Stimulated activated naive CD4-positive, alpha-beta T cell (primary cell): Measurements from ENCODE around the gene FGD2.
A peak's percentile ranks its signal among the peaks of the same experiment; 100 is the strongest.
"Not testable (repeated sequence)": the region's sequence is repeated elsewhere in the genome, so short reads cannot be mapped to it uniquely, and the experiment has no call there.

Experiments
- DNase-seq, 6 experiments: peaks; one replicate each; lab custom pipeline; 2025; lab: John Stamatoyannopoulos, UW

FGD2 gene

GRCh38 chr6:36971921-36972673 is 33.4 kb upstream of the FGD2 start:
- no peak for DNase-seq

DNA sequence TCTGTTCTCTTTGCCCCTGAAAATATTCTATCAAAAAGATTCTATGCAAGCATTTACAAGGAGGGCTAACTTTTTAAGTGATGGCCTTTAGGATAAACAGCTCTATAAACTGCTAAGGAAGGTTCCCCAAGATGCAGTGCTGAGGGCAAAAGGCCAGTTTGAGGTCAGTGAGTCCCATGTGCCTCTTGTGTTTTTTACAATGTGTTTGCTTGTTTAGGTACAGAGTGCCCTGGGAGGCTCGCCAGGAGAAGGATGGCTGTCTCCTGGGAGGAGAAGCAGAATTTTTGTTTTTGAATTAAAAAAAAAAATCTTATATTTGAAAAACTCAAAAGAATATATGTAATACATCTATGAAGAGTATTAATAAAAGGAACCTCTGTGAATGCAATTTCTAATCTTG is 32.3 kb upstream of the FGD2 start:
- no peak for DNase-seq

DNA sequence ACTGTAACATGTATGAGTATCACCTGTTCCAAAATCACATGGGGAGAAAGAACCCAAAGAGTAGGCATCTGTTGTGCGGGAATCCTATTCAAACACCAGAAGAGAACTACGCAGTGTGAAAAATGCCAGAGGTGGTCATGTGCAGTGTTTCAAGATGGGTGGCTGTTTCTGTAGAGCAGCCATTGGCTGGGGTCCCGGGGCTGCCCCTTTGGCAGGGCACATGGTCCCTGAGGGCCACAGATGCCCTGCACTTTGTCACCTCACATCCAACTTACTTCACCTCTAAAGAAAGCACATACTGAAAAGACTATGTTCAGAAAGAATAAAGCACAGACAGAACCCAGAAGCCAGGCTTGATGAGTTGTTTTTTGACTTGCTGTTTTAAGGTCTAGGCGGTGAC is 31.8 kb upstream of the FGD2 start:
- no peak for DNase-seq

DNA sequence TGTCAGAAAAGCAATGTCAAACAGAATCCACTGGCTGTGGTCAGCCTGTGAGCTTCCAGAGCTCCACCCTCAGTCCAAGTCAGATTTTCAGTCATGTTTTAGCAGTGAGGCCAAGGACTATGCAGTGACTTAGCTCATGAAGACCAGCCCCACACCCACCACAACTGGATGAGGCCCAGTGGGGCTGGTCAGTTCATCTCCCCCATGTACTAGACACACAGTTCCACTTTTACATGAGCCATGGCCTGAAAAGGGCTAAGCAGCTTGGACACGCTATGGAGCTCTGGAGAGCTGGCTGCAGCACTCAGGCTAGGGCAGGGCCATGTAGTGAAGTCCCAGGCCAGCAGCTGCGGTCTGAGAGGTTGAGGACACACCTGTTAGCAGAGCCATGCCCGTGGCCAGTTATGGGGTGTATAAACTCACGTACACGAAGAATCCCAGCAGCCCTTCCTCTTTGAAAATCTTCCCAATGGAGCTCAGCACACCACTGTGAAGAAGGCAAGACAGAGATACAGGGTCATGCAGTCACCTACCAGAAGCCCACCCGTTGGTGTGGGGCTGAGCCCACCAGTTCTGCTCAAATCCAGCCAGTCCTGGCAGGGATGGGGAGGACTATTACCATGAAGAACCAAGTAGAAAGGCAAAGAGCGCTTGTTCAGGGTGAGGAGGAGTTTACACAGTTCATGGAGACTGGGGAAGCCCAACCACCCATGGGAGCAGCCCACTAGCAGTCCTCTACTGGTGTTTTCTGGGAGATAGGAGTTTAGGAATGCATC is 30.0 kb upstream of the FGD2 start:
- no peak for DNase-seq

DNA sequence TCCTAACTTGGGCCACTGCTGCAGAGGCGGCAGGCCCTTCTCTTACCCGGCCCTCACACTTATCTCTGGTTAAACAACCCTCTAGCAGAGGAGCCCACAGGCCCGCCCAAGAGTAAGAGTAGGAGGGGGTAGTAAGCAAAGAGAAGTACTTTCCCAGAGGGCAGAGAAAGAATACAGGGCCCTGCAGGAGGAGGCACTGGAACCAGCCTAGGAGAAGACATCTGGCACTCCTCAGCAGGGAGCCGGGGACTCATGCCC is 29.5 kb upstream of the FGD2 start:
- DNase-seq: no peak

GRCh38 chr6:36976509-36976908 is 28.9 kb upstream of the FGD2 start:
- DNase-seq: no peak

DNA sequence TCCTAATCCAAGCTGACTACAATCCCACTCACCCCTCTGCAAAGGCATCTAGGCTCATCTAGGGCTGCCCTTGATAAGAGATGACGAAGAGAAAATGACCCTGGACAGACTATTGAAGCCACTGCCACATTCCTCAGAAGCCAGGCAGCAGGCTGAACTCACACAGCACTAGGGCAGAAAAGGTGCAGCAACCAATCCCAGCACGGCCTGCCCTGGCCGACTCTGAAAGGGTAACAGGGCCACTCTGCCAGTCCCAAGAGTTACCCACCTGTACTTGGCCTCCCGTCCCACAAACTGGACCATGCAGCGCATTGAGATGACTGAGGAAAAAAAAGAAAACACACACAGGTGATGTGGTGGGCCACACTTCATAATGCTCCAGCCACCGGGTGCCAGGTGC is 28.5 kb upstream of the FGD2 start:
- no peak for DNase-seq

- DNase-seq: no peak
Measured at GRCh38 chr6:36977470-36977941, 27.9 kb upstream of the FGD2 start.

GRCh38 chr6:36978421-36979346 is 26.8 kb upstream of the FGD2 start:
- DNase-seq: no peak

DNA sequence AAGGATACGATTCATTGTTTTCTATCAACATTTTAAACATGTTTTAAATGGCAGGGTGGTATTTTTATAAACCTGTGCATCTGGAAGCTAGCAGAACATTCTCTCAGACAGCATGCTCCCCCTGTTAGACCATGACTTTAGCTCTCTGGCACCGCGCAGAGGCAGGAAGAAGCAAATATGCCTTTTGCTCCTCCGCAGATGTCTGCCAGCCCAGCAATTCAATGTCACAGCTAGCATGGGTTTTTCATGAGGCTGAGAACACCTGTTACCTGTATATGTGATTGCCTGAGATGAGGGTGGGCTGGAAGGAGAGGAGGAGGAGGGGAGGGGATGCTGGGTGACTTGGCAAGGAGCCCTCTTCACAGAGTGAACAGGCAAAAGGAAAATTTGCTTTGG is 26.1 kb upstream of the FGD2 start:
- DNase-seq: peak; percentile 6 to 54 (median 25)

GRCh38 chr6:36980129-36980528 is 25.3 kb upstream of the FGD2 start:
- no peak for DNase-seq

DNA sequence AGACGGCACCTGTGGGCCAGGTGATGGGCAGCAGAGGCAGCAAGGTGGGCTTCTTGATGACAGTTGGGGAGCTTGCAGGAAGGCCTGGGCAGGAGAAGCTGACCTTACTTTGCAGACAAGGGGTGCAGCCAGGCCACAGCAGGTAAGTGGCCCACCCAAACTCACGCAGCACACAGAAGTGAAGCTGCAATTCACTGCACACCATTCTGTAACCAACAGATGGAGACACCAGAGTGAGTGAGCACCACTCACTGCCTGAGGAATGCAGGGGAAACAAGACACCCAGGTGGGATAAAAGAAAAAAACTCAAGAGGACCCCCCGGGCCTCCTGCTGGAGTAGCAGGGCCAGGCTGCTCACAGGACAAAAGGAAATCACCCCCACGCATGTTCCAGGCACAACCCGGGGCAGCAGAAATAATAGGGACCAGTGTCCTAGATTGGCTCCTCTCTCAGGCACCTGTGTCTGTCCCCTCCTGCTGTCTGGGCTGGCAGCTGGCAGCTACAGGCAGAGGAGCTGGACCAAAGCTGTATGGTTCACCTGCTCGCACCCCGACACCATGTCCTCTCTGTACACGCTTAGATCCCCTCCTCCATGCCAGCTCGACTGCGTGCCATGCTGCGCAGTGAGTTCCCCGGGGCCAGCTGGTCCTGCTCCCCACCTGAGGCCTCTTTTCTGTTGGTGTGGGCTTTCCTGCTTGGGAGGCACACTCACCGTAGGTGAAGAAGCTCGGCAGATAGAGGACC is 24.4 kb upstream of the FGD2 start:
- no peak for DNase-seq

DNA sequence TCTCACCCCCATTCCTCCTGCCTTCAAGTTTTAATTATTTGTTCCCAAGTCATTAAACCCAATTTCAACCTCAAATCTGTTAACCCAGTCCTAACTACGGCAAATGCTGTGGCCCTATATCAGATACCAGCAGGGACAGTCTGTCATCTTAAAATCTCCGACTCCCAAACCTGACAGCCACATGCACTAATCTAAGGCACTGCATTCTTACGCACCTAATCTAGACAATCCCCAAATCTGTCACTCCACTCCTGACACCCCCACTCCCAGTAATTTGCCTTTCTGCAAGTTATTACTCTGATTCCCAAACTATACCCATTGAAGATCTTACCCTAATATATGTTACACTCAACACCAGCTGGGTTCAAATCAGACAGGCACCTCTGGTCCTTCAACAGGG is 21.9 kb upstream of the FGD2 start:
- DNase-seq: no peak

DNA sequence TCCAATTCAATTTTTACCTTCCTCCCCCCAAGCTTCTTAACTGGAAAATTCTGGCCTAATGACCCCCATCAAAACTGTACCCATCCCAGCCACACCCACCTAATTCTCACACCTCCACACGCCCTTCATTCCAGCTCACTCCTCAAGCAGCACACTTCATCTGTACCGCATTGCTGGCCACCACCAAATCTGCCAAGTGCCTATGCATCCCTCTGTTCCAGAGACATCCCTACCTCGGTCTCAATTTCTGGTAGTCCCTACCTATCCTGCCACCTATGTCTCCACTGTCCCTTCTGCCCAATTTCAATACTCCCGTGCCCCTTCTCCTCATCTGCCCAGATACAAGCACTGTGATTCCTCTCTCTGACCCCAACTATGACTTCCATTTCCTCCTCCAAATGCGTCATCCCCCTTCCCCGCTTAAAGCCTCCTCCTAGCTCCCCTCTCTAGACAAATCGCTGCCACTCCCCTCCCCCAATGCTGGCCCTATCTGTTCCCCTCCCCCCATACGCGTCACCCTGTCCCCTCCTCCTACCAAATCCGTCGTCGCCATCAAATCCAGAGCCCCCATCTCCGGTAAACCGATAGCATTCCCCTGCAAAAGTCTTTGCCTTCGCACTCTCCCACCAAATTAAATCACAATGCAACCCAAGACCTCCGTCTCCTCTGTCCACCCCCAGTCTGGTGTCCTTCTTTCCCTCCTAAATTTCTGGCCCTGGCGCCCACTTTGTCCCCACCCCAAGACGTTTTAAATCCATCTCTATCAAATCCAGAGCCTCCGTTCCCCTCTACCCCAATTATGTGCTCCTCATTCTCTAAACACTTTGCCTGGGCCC is 20.7 kb upstream of the FGD2 start:
- DNase-seq: peak; percentile 28 to 58 (median 40)

DNA sequence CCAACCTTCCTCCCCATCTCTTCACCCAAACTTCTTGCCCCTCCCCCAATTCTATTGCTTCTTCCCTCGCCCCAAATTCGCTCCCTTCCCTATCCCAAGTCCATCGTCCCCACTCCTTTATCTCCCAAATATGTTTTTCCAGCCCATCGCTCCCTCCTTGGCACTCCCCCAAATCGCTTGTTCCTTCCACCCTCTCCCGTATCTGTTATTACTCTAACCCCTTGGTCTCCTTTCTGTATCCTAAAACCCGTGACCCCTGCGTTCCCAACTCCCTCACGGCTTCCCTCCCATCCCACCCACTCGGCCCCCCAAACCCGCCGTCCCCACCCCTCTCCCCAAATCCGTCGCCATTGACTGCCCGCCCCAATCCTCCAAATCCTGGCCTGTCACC is 20.0 kb upstream of the FGD2 start:
- peak in 1 of 6 experiments; percentile 26 for DNase-seq

DNA sequence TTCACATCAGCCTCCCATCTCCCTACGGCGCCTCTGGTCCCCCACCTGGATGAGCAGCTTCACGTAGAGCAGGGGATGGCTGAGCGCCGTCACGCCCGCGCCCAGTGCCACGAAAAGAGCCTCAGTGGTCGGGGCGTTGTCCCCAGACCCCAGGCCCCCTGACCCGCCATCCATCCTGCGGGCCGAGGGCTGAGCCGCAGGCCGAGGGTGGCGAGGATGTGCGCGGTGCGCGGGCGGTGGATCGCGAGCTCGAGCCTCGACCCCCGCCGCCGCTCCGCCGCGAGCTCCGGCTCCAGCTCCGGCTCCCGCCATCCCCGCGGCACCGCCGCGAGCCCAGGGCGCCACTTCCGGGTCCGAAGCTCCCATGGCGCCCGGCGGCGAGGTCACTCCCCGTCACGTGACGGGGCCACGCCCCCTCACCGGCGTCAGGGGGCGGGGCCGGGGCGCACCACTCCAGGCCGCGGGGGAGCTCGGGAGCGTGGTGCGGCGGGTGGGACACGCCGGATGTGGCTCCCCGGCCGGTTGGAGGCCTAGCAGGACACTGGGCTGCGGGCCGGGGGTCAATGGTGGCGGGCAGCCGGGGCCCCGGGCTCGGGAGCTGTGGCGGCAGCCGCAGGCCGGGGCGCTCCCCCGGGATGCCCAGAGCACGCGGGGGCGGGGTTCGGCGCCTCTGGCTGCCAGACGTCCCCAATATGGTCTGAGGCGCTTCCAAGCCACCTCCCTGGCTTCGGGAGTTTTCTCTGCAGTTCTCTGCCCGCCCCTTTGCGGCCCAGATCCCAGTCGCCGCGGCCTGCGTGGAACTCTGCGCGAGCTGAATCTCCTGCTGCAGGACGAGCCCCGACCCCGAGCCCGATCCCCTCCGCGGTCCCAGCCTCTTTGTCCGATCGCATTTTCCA is 19.4 kb upstream of the FGD2 start, which contains the start of gene MTCH1:
MTCH1 (minus strand) TSS at position 389 of the 896 bp plus-strand sequence; CDS start at position 366, 23 bp downstream.
- DNase-seq: peak; percentile 81 to 93 (median 86)

DNA sequence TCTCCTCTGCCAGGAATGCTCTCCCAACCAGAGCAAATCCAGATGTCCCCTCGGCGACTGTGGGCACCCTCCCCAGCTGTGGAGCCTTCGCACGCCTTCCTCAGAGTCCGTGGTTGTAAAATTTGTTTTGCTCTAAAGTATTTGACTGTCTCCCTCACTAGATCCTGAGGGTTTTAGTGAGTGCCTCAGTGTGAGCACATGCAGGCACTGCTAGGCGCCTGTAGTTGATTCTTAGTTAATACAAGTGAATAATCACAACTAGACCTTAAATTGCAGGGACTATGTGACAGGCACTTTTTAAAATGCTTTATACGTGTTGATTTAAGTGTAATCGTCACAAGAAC is 18.8 kb upstream of the FGD2 start:
- peak in 2 of 6 experiments; percentile 50 to 72 for DNase-seq

GRCh38 chr6:36989264-36989663 is 16.2 kb upstream of the FGD2 start:
- DNase-seq: no peak

- DNase-seq: not testable (repeated sequence)
Measured at GRCh38 chr6:36990401-36990800, 15.1 kb upstream of the FGD2 start.
